HuH-7.5 (cell line): ENCODE results near the gene SHISAL1.
"Not testable (repeated sequence)": the region's sequence is repeated elsewhere in the genome, so short reads cannot be mapped to it uniquely, and the experiment has no call there.

Experiments
- DNase-seq: peaks from one replicate; pipeline ENCODE4 v3.0.0; 2011; ENCODE audit warnings: low spot score

The SHISAL1 gene

DNA sequence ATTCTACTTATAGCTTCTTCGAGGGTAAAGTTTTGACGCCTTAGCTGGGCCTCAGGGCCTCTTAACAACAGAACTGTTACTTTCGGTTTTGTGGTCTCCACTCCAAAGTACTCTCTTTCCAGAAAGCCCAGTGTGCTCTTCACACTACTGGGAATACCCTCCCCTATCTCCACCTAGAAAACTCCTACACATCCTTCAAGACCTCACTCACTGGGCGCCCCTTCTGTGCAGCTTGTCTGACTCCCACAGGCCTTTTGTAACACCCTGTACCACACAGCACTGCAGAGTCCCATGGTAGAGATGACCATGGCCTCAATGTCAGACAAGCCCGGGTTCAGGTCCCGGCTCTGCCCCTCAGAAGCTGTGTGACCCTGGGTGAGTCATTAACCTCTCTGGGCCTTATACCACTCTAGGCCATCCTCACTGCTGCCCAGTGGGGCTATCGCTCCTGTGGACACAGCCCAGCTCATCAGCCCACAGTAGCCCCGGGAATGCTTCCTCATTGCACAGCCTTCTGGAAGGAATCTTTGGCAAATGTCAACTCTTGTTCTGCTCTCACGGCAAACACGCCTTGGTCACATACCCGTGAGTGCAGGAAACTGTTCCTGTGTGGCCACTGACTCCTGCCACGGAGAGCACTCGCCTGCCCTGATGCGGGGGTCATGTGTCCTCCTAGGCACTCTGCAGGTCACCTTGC, 51.4 kb downstream of the SHISAL1 start:
- DNase-seq, result no peak

GRCh38 chr22:44260216-44261035, 52.3 kb downstream of the SHISAL1 start:
- no peak for DNase-seq

DNA sequence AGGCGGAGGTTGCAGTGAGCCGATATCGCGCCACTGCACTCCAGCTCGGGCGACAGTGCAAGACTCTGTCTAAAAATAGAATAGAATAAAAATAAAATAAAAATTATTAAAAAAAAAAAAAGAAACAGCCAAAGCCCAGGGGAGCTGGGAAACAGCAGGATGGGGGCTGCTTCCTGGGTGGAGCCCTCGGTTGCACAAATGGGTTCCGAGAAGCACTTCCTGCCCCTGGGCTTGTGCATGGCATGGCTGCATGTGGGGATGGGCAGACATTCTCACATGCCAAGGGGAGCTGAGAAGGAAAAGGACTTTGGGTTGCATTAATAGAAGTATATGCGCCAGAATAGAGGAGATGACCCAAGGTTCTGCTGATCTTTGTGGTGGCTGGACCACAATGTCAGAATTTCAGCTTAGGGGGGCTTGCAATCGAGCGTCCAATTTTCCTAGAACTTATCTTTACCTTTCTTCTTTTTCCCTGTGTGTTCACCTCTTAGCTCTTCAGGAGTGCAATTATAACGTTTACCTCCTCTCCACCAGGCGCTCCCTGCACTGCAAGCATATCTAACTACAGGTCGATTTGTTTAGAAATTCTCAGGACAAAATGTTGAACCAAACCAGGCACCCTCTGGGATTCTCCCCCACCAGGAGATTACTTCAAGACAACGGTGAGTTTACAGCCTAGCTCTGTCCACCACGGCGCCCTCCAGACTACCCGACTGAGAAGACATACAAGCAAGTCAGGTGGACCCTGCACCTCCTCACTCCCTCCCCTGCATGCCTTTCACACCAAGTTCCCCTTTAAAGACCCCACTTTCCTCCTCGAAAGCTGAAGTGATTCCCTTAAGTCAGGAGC, 53.2 kb downstream of the SHISAL1 start:
- DNase-seq, result no peak

DNA sequence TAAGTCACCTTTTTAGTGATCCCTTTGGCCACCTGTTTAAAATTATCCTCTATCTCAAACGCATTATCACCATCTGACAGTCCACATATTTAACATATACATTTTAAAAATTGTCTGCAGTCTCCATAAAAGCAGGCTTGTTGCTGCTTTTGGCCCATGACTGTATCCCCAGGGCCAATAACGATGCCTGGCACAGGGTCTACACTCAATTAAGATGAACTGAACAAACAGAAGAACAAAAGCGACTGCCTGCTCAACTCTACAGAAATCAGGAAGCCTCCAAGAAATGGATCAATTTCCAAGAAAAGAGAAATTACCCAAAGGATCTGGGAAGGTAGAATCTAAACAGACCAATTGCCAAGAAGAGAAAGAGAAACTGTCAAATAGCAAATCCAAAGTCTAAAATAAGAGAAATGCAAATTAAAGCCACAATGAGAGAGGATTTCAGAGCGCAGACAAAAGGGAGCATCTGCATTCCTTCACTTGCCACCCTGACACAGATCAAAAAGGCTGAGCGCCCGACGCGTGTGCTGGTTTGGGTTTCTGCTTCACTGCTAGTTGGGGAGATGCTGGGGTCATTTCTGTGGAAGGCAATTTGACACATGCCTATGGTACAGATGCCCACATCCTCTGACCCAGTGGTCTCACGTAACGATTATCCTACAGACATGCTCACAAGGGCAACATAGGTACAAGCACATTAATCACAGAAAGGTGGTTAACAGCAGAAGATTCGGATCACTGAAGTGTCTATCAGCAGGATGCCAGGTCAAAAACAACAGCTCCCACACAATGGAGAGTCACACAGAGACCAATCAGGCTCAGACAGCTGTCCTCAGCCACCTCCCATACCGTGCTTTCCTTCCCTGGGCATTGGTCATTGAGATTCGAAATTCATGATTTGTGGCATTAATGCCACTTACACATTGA, 55.9 kb downstream of the SHISAL1 start:
- no peak for DNase-seq

DNA sequence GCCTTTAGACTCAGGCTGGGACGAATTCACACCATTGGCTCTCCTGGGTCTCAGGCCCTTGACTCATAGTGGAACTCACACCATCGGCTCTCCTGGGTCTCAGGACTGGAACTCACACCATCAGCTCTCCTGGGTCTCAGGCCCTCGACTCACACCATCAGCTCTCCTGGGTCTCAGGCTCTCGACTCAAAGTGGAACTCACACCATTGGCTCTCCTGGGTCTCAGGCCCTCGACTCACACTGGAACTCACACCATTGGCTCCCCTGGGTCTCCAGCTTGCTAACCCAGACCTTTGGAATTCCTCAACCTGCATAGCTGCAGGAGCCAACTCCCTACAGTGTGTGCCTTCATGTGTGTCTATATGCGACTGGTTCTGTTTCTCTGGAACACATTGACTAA, 56.7 kb downstream of the SHISAL1 start:
- no peak for DNase-seq

GRCh38 chr22:44254811-44255210, 57.9 kb downstream of the SHISAL1 start:
- DNase-seq, result no peak

DNA sequence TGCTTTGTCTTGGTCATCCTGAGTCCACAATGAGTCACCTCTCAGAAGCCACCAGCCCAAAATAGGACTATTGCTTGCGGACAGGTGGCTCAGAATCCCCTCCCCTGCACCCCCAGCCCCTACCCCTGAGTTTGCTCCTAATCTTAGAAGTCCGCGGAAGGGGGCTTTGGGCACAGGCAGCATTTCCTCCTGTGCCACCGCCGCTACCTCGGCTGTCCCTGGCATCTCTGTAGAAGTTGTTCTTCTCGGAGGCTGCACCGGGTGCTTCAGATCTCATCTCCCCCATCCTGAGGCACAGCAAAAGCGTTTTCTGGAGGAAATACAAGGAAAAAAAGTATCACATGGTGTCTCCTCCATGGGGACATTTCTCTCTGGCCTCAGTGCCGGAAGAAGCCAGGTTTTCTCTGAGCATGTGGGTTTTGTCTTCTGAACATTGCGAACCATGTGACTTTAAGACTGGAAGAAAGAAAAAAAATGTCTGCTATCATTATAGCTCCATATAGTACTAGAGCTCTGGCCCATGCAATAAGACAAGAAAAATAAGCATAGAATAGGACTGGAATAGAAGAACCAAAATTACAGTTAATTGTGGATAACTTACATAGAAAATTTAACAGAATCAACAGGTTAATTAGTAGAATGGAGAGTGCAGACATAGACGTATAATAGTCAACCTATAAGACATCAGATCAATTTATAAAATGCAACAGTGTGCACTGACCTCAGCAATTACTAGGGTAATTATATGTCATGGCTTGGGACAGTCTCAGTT, 63.2 kb downstream of the SHISAL1 start:
- no peak for DNase-seq

- DNase-seq, result no peak
These were observed 63.8 kb downstream of the SHISAL1 start for GRCh38 chr22:44248926-44249325.

DNA sequence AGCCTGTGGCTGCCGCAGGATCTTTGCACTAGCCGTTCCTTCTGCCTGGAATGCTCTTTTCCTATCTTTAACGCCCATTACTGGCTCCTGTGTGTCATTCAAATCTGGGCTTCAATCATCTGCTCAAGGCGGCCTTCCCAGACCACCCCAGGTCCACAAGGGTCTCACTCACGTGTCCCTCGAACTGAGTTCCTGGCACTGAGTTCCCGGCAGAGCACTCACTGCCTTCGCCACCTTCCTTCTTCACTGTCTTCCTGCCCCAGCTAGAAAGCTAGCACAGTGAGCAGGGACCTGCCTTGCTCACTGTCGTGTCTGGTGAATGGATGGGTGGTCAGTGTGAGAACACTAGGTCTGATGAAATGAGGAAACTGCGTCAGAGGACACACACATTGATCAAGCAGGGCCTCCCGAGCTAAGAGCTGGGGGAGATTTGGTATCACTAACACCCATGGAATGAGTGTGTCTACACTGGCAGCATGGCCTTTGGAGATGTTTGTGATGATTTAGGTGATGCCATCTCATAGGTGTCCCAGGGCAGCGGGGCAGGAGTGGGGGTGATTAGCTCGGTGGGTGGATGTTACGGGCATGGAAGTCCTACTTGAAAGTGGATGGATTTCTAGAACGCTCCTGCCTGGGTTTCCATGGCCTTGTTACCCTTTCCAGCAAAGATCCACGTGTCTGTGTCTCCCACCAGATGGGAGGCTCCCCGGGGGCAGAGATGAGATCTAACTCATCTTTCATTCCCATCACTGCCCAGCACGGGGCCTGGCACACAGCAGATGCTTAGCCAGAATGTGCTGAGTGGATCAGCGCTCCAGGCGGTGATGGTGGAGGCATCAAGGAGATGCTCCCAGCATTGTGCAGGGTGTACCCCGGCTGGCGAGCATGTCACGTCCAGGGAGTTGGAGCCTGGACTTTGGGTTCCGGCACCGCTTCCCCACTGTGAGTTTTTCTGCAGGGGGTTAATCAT, 64.5 kb downstream of the SHISAL1 start:
- DNase-seq, result no peak

GRCh38 chr22:44247346-44247745, 65.4 kb downstream of the SHISAL1 start:
- DNase-seq, result no peak

- no peak for DNase-seq
These were observed 66.0 kb downstream of the SHISAL1 start for GRCh38 chr22:44246615-44247326.

- no peak for DNase-seq
These were observed 66.9 kb downstream of the SHISAL1 start for GRCh38 chr22:44245867-44246266.

- DNase-seq, result no peak
These were observed 67.3 kb downstream of the SHISAL1 start for GRCh38 chr22:44245438-44245837.

GRCh38 chr22:44244265-44244822, 68.4 kb downstream of the SHISAL1 start:
- no peak for DNase-seq

DNA sequence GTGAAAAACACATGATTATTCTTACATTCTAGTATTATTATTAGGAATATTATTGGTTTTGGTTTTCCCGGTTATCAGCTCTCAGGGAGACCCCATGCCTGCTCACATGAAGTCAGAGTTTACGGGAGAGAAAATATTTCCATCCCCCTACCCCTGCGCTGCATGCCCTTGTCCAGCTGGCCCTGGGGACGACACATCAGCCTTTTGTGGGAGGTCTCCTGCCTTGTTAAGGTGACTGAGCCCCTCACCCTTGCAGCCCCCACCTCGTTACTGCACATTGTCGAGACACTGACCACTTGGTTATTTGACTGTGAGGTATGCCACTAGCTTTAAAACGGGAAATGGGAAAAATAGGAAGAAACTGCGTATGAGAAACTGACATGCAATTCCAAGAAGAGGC, 69.0 kb downstream of the SHISAL1 start:
- no peak for DNase-seq

- DNase-seq, result no peak
These were observed 69.6 kb downstream of the SHISAL1 start for GRCh38 chr22:44242946-44243724.

GRCh38 chr22:44241121-44241520, 71.6 kb downstream of the SHISAL1 start:
- not testable (repeated sequence) for DNase-seq

GRCh38 chr22:44237290-44237689, 75.5 kb downstream of the SHISAL1 start:
- DNase-seq, result no peak
